PC-9 (cell line): ENCODE results near the gene KIAA1671. TPM values are rescaled to one million over a fixed set of nuclear protein-coding genes. Genes with fewer than 3 reads are reported as not detected.

Experiments used
- BruUV-seq: library from RNA; stranded (reverse); fragments of 400-500 nt; replicated peaks from 2 replicates; lab custom pipeline; 2021; lab: Mats Ljungman, UMichigan
- CTCF ChIA-PET: fragments of 300-600 bp; sonication (Branson Sonifier 250); formaldehyde crosslinking; loops from one replicate; lab custom pipeline; 2022; ENCODE audit warnings: antibody characterized with exemption; lab: Charles Lee
- POLR2A ChIA-PET: fragments of 300-600 bp; sonication (Branson Sonifier 250); formaldehyde crosslinking; loops from one replicate; lab custom pipeline; 2022; ENCODE audit warnings: antibody characterized with exemption; ENCODE audit not compliant: unreplicated experiment; lab: Charles Lee
- DNase-seq, 2 experiments: peaks; one replicate each; pipeline versions ENCODE4 v3.0.0 to v3.0.0-alpha.2; 2015 to 2022; ENCODE audit warnings: mixed read lengths in 1 of 2
- H2AFZ ChIP-seq: fragments of 200-600 bp; sonication (generic); 2 replicates; pipeline ENCODE4 v1.8.1; 2017; ENCODE audit warnings: antibody characterized with exemption
- H3F3A ChIP-seq: fragments of 200-600 bp; sonication (generic); 2 replicates; pipeline ENCODE4 v1.8.1; 2017; ENCODE audit warnings: antibody characterized with exemption, mild to moderate bottlenecking, low read depth; ENCODE audit not compliant: insufficient read depth
- H3K27ac ChIP-seq: fragments of 200-600 bp; sonication (generic); 2 replicates; pipeline ENCODE4 v1.6.1; 2016; ENCODE audit warnings: mixed run types
- H3K27me3 ChIP-seq: fragments of 200-600 bp; sonication (generic); 2 replicates; pipeline ENCODE4 v1.6.1; 2016; ENCODE audit warnings: low read depth, mixed run types; ENCODE audit not compliant: insufficient read depth
- H3K36me3 ChIP-seq: fragments of 200-600 bp; sonication (generic); 2 replicates; pipeline ENCODE4 v1.6.1; 2016; ENCODE audit warnings: low read depth, mixed run types
- H3K4me1 ChIP-seq: fragments of 200-600 bp; sonication (generic); replicated peaks from 2 replicates; pipeline ENCODE4 v1.6.1; 2016; ENCODE audit warnings: mixed run types; ENCODE audit not compliant: insufficient read depth
- H3K4me2 ChIP-seq: fragments of 200-600 bp; sonication (generic); 2 replicates; pipeline ENCODE4 v1.6.1; 2017; ENCODE audit warnings: mixed run types
- H3K4me3 ChIP-seq: fragments of 200-600 bp; sonication (generic); 2 replicates; pipeline ENCODE4 v1.6.1; 2016; ENCODE audit warnings: mixed run types
- H3K79me2 ChIP-seq: fragments of 200-600 bp; sonication (generic); 2 replicates; pipeline ENCODE4 v1.6.1; 2017; ENCODE audit warnings: low read depth, mixed run types
- H3K9me2 ChIP-seq: fragments of 200-600 bp; sonication (generic); 2 replicates; pipeline ENCODE4 v1.8.1; 2017; ENCODE audit warnings: mild to moderate bottlenecking; ENCODE audit not compliant: insufficient read depth
- H3K9me3 ChIP-seq: fragments of 200-600 bp; sonication (generic); 2 replicates; pipeline ENCODE4 v1.8.1; 2016; ENCODE audit warnings: low read depth; ENCODE audit not compliant: insufficient read depth
- H4K20me1 ChIP-seq: fragments of 200-600 bp; sonication (generic); 2 replicates; pipeline ENCODE4 v1.8.1; 2017; ENCODE audit not compliant: insufficient read depth
- EZH2 ChIP-seq: fragments of 200-600 bp; sonication (generic); IDR thresholded peaks from 2 replicates; pipeline ENCODE4 v1.8.0; 2017; ENCODE audit warnings: antibody characterized with exemption, low read depth
- intact Hi-C: fragments of 100-400 bp; cut with micrococcal nuclease; formaldehyde crosslinking; loops from one replicate; pipeline ENCODE4 v1.10.0; 2022; ENCODE audit not compliant: unreplicated experiment
- total RNA-seq: library from RNA; stranded (reverse); gene quantifications from 2 replicates; pipeline ENCODE4 v1.2.3, GENCODE V29; 2021
- TF ChIP-seq, protein P1 (sequence below): fragments of 200-600 bp; sonication (generic); conservative IDR thresholded peaks from 2 replicates; pipeline ENCODE4 v1.6.1; 2017; ENCODE audit warnings: mixed run types, antibody characterized with exemption, mild to moderate bottlenecking, moderate library complexity

KIAA1671 gene
- total RNA-seq, 1 experiment from 2014 or later = 44.3 TPM

- intact Hi-C loops = loop anchor here (10.0 kb wide), 1 partner anchor 569 kb away; no protein-coding TSS in a partner anchor
Observed at GRCh38 chr22:25205847-25206246, 253.3 kb downstream of the KIAA1671 start.

DNA sequence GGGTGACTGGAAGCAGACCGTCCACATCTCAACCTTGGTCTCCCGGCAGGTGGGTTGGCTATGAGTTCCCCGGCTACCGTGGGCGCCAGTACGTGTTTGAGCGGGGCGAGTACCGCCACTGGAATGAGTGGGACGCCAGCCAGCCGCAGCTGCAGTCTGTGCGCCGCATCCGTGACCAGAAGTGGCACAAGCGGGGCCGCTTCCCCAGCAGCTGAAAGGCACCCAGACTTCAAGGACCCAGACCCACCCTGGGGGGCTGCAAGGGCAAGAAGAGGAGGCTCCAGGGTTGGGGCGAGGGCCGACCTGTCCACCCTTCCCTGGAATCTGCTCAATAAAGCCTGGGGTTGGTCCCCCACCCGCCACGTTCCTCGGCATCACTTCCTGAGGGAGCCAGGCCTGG, 254.5 kb downstream of the KIAA1671 start:
- Histone ChIP-seq H3K36me3 (no peaks in the 10 kb centered on the region), H3K27me3 (no peaks in the 10 kb centered on the region), H3K9me3 (no peaks in the 10 kb centered on the region), H2AFZ (no peak overlapping the region), H3K4me1 (no peaks in the 10 kb centered on the region), H3K4me3 (no peak overlapping the region), H3K4me2 (no peak overlapping the region), H4K20me1 (peaks cover 3% of the 10 kb centered on the region; the same call in 1 of the 2 replicates), H3K9me2 (no peaks in the 10 kb centered on the region), H3K27ac (no peak overlapping the region), H3K79me2 (no peaks in the 10 kb centered on the region), H3F3A (no peaks in the 10 kb centered on the region)
- TF ChIP-seq, protein P1, sequence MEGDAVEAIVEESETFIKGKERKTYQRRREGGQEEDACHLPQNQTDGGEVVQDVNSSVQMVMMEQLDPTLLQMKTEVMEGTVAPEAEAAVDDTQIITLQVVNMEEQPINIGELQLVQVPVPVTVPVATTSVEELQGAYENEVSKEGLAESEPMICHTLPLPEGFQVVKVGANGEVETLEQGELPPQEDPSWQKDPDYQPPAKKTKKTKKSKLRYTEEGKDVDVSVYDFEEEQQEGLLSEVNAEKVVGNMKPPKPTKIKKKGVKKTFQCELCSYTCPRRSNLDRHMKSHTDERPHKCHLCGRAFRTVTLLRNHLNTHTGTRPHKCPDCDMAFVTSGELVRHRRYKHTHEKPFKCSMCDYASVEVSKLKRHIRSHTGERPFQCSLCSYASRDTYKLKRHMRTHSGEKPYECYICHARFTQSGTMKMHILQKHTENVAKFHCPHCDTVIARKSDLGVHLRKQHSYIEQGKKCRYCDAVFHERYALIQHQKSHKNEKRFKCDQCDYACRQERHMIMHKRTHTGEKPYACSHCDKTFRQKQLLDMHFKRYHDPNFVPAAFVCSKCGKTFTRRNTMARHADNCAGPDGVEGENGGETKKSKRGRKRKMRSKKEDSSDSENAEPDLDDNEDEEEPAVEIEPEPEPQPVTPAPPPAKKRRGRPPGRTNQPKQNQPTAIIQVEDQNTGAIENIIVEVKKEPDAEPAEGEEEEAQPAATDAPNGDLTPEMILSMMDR = no peak
- no peak for TF ChIP-seq EZH2
- intact Hi-C loops = loop anchor here (10.0 kb wide), 1 partner anchor 568 kb away; no protein-coding TSS in a partner anchor
- ChIA-PET CTCF (no interaction called here), POLR2A (no interaction called here)
- no peak for DNase-seq
- no TSS peak for BruUV-seq

More at GRCh38 chr22:25205847-25206246, 253.3 kb downstream of the KIAA1671 start:
- no peaks in the 10 kb centered on the region for H3K9me2 ChIP-seq
- H3K9me3 ChIP-seq = no peaks in the 10 kb centered on the region
- peaks cover 2% of the 10 kb centered on the region; the same call in 1 of the 2 replicates for H3F3A ChIP-seq
- DNase-seq = no peak
- no peaks in the 10 kb centered on the region for H3K36me3 ChIP-seq
- no peak for TF ChIP-seq EZH2
- TF ChIP-seq, protein P1 = no peak
- H3K4me2 ChIP-seq = no peak overlapping the region
- H3K4me1 ChIP-seq = no peaks in the 10 kb centered on the region
- peaks cover 3% of the 10 kb centered on the region; the same call in 1 of the 2 replicates for H4K20me1 ChIP-seq
- no TSS peak for BruUV-seq
- no peaks in the 10 kb centered on the region for H3K27me3 ChIP-seq
- H3K79me2 ChIP-seq = no peaks in the 10 kb centered on the region
- ChIA-PET POLR2A (no interaction called here), CTCF (no interaction called here)
- no peak overlapping the region for H3K27ac ChIP-seq
- H3K4me3 ChIP-seq = no peak overlapping the region
- H2AFZ ChIP-seq = no peak overlapping the region

DNA sequence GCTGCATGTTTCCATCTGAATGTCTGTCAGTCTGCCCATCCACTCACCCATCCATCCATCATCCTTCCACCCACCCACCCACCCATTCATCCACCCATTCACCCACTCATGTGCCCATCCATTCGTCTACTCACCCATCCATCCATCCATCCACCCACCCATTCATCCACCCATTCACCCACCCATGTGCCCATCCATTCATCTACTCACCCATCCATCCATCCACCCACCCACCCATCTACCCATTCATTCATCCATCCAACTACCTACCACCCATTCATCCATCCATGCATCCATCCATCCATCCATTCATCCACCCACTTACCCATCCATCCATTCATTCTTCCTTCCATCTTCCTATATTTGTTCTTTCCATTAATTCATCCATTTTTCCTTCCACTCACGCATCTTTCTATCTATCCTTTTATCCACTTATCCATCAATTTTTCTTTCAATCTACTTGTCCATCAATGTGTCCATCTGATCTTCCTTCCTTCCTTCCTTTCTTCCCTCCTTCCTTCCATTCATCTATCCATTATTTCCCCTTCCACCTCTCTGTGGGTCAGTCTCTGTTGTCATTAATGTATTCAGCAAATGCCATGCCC, 255.1 kb downstream of the KIAA1671 start:
- no peak overlapping the region for H3K27ac ChIP-seq
- ChIA-PET POLR2A (no interaction called here), CTCF (no interaction called here)
- no peak overlapping the region for H3K4me3 ChIP-seq
- H3K4me1 ChIP-seq = no peaks in the 10 kb centered on the region
- no peaks in the 10 kb centered on the region for H3K9me2 ChIP-seq
- TF ChIP-seq, protein P1 = no peak
- TF ChIP-seq EZH2 = no peak
- no peaks in the 10 kb centered on the region for H3K27me3 ChIP-seq
- no TSS peak for BruUV-seq
- intact Hi-C loops = loop anchor here (10.0 kb wide), 1 partner anchor 567 kb away; no protein-coding TSS in a partner anchor
- no peaks in the 10 kb centered on the region for H3K79me2 ChIP-seq
- no peaks in the 10 kb centered on the region for H3K9me3 ChIP-seq
- H3F3A ChIP-seq = no peaks in the 10 kb centered on the region
- H2AFZ ChIP-seq = no peak overlapping the region
- H3K4me2 ChIP-seq = no peak overlapping the region
- no peaks in the 10 kb centered on the region for H3K36me3 ChIP-seq
- no peak for DNase-seq
- H4K20me1 ChIP-seq = peaks cover 1% of the 10 kb centered on the region; the same call in 1 of the 2 replicates
